OCI-LY1 (cell line): ENCODE data around the gene PCDHB13.

Experiments
- H2AFZ ChIP-seq: fragments of 200-600 bp; sonication (generic), shearing (Covaris generic); 2 replicates; pipeline ENCODE4 v1.6.0; 2014; ENCODE audit warnings: antibody characterized with exemption, mild to moderate bottlenecking, low read length
- H3F3A ChIP-seq: fragments of 200-600 bp; sonication (generic), shearing (Covaris generic); 2 replicates; pipeline ENCODE4 v1.6.0; 2014; ENCODE audit warnings: mild to moderate bottlenecking, antibody characterized with exemption, low read length, moderate library complexity; ENCODE audit not compliant: insufficient read depth
- H3K27ac ChIP-seq: fragments of 200-600 bp; sonication (generic); 2 replicates; pipeline ENCODE4 v1.5.1; 2014; ENCODE audit warnings: low read length, mixed run types, mild to moderate bottlenecking, low read depth; ENCODE audit not compliant: poor library complexity, severe bottlenecking
- H3K27me3 ChIP-seq: fragments of 200-600 bp; sonication (generic); 2 replicates; pipeline ENCODE4 v1.6.0; 2014; ENCODE audit warnings: antibody characterized with exemption, mild to moderate bottlenecking, low read length, moderate library complexity; ENCODE audit not compliant: insufficient read depth
- H3K36me3 ChIP-seq: fragments of 200-600 bp; sonication (generic); 2 replicates; pipeline ENCODE4 v1.6.1; 2014; ENCODE audit warnings: mild to moderate bottlenecking, antibody characterized with exemption, low read length, moderate library complexity, mixed read lengths; ENCODE audit not compliant: insufficient read depth
- H3K4me1 ChIP-seq: fragments of 200-600 bp; sonication (generic); 2 replicates; pipeline ENCODE4 v1.5.1; 2014; ENCODE audit warnings: mild to moderate bottlenecking, low read length, moderate library complexity; ENCODE audit not compliant: insufficient read depth, severe bottlenecking
- H3K4me2 ChIP-seq: fragments of 200-600 bp; sonication (generic), shearing (Covaris generic); 2 replicates; pipeline ENCODE4 v1.6.1; 2014; ENCODE audit warnings: low read length
- H3K4me3 ChIP-seq: fragments of 200-600 bp; sonication (generic); 2 replicates; pipeline ENCODE4 v1.5.1; 2014; ENCODE audit warnings: low read length, low read depth, mild to moderate bottlenecking, mixed read lengths; ENCODE audit not compliant: poor library complexity, severe bottlenecking
- H3K79me2 ChIP-seq: fragments of 200-600 bp; shearing (Covaris generic); 2 replicates; pipeline ENCODE4 v1.6.1; 2016; ENCODE audit warnings: mixed run types, low read length, mixed read lengths; ENCODE audit not compliant: insufficient read depth
- H3K9ac ChIP-seq: fragments of 200-600 bp; sonication (generic), shearing (Covaris generic); 2 replicates; pipeline ENCODE4 v1.6.1; 2014; ENCODE audit warnings: mild to moderate bottlenecking, low read length, mixed read lengths
- H3K9me2 ChIP-seq: fragments of 200-600 bp; sonication (generic), shearing (Covaris generic); 2 replicates; pipeline ENCODE4 v1.6.1; 2014; ENCODE audit warnings: low read depth, mild to moderate bottlenecking, low read length, mixed read lengths
- H3K9me3 ChIP-seq: fragments of 200-600 bp; shearing (Covaris generic); 2 replicates; pipeline ENCODE4 v1.6.1; 2014; ENCODE audit warnings: low read length, mixed read lengths
- H4K20me1 ChIP-seq: fragments of 200-600 bp; sonication (generic), shearing (Covaris generic); 2 replicates; pipeline ENCODE4 v1.6.0; 2016; ENCODE audit warnings: mild to moderate bottlenecking, low read length; ENCODE audit not compliant: insufficient read depth
- CTCF ChIP-seq: fragments of 200-600 bp; sonication (generic), shearing (Covaris generic); IDR thresholded peaks from 2 replicates; pipeline ENCODE4 v1.5.1; 2017; ENCODE audit warnings: mild to moderate bottlenecking, antibody characterized with exemption, low read length, moderate library complexity, mixed read lengths
- EZH2 ChIP-seq: fragments of 200-600 bp; sonication (generic), shearing (Covaris generic); IDR thresholded peaks from 2 replicates; pipeline ENCODE4 v1.8.0; 2017; ENCODE audit warnings: borderline replicate concordance, mixed run types, mild to moderate bottlenecking, antibody characterized with exemption, low read length, moderate library complexity, mixed read lengths

The PCDHB13 gene

GRCh38 chr5:141261238-141261546 is 47.5 kb downstream of the PCDHB13 start:
- no peaks in the 10 kb centered on the region for H4K20me1 ChIP-seq
- peaks cover 45% of the 10 kb centered on the region for H3K9me3 ChIP-seq
- no peak overlapping the region for H2AFZ ChIP-seq
- H3F3A ChIP-seq = no peaks in the 10 kb centered on the region
- H3K27ac ChIP-seq = no peak overlapping the region
- no peaks in the 10 kb centered on the region for H3K79me2 ChIP-seq
- H3K4me2 ChIP-seq = no peak overlapping the region
- no peaks in the 10 kb centered on the region for H3K9me2 ChIP-seq
- H3K4me1 ChIP-seq = no peaks in the 10 kb centered on the region
- TF ChIP-seq CTCF (no peak), EZH2 (no peak)
- H3K4me3 ChIP-seq = no peak overlapping the region
- no peak overlapping the region for H3K9ac ChIP-seq
- H3K36me3 ChIP-seq = no peaks in the 10 kb centered on the region
- no peaks in the 10 kb centered on the region for H3K27me3 ChIP-seq
